Activated B cell treated with CpG ODN at 0.5 μM for 24 hours (primary cell): ENCODE results near the gene PARVB. TPM values are rescaled to one million over a fixed set of nuclear protein-coding genes. Genes with fewer than 3 reads are reported as not detected.

Experiments
- ATAC-seq: fragments of 200-7000 bp; cut with Tn5 transposase; one replicate; pipeline ENCODE4 v1.10.0; 2021; ENCODE audit warnings: low read depth, mild to moderate bottlenecking, moderate library complexity
- CTCF ChIA-PET: fragments of 350-600 bp; sonication (Branson Sonifier 250); formaldehyde crosslinking; loops from one replicate; lab custom pipeline; 2021; ENCODE audit warnings: antibody characterized with exemption; lab: Charles Lee
- POLR2A ChIA-PET: fragments of 350-600 bp; sonication (Branson Sonifier 250); formaldehyde crosslinking; loops from one replicate; lab custom pipeline; 2021; ENCODE audit warnings: antibody characterized with exemption; lab: Charles Lee
- DNase-seq: peaks from one replicate; pipeline ENCODE4 v3.0.0; 2022
- H3K27ac Mint-ChIP-seq: one replicate; pipeline ENCODE4 v1.8.0; 2020; ENCODE audit warnings: mixed read lengths
- H3K27me3 Mint-ChIP-seq: one replicate; pipeline ENCODE4 v1.8.0; 2021; ENCODE audit warnings: mixed read lengths
- H3K36me3 Mint-ChIP-seq: one replicate; pipeline ENCODE4 v1.8.0; 2021; ENCODE audit warnings: low read depth, mixed read lengths
- H3K4me1 Mint-ChIP-seq: one replicate; pipeline ENCODE4 v1.8.0; 2021; ENCODE audit warnings: mixed read lengths
- H3K4me3 Mint-ChIP-seq: one replicate; pipeline ENCODE4 v1.8.0; 2020; ENCODE audit warnings: mild to moderate bottlenecking, mixed read lengths
- H3K9me3 Mint-ChIP-seq: one replicate; pipeline ENCODE4 v1.8.0; 2020; ENCODE audit warnings: mixed read lengths
- intact Hi-C: fragments of 100-400 bp; cut with micrococcal nuclease; formaldehyde crosslinking; loops from one replicate; pipeline ENCODE4 v1.15.1; 2024
- total RNA-seq: library from RNA; stranded (reverse); gene quantifications from 2 replicates; pipeline ENCODE4 v1.2.3, GENCODE V29; 2022
- TF ChIP-seq, protein P1 (sequence below): fragments of 200-600 bp; IDR thresholded peaks from one replicate; pipeline ENCODE4 v1.8.0; 2022; ENCODE audit warnings: antibody characterized with exemption, mild to moderate bottlenecking

The PARVB gene
- total RNA-seq, 1 donor from 2014 or later: 53.5 TPM

DNA sequence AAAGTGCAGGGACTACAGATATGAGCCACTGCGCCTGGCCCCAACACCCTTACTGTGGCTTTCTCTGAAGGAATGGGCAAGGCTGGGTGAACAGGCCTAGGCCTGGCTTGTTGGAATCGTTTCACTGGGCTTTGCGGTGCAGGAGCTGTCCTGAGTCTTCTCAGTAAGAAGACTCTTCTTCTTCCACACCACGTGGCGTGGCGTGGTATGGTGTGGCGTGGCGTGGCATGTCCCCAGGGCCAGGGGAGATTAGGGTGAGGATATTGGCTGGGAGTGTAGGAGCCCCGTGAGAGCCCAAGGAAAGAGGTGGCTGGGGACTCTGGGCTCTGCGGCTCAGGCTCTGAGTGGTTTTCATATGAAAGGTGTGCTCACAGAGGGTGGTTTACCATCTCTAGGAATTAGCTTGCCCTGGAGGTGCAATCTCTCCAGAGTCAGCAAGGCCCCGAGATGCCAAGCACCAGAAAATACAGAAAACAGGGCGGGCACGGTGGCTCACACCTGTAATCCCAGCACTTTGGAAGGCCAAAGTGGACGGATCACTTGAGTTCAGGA is 70.7 kb downstream of the PARVB start:
- CTCF ChIA-PET: interaction anchor here (0.5 kb wide), 1 partner anchor 80 kb away, joined by 3 read pairs; no protein-coding TSS in a partner anchor
- no peak overlapping the region for H3K27ac Mint-ChIP-seq
- no peak overlapping the region for H3K4me3 Mint-ChIP-seq

DNA sequence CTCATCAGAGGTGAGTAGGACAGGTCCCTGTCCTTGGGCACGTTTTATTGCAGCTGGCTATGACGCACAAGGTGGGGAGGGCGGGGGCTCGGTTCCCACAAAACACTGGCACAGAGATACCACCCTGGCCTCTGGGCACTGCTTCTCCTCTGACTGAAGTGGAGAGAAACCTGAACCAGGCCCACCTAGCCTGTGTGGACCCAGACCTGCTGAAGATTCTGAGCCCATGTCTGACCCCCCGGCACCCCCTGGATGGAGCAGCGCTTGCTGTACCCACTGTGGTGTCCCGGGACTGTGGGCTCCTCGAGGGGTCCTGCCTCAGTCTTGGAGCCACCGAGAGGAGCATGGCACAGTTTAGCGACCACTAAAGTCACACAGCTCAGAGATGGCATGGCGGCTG is 72.6 kb downstream of the PARVB start:
- ATAC-seq (no peak), DNase-seq (no peak)
- H3K36me3 Mint-ChIP-seq: peaks cover 55% of the 10 kb centered on the region
- H3K27me3 Mint-ChIP-seq: no peaks in the 10 kb centered on the region
- TF ChIP-seq, protein P1, sequence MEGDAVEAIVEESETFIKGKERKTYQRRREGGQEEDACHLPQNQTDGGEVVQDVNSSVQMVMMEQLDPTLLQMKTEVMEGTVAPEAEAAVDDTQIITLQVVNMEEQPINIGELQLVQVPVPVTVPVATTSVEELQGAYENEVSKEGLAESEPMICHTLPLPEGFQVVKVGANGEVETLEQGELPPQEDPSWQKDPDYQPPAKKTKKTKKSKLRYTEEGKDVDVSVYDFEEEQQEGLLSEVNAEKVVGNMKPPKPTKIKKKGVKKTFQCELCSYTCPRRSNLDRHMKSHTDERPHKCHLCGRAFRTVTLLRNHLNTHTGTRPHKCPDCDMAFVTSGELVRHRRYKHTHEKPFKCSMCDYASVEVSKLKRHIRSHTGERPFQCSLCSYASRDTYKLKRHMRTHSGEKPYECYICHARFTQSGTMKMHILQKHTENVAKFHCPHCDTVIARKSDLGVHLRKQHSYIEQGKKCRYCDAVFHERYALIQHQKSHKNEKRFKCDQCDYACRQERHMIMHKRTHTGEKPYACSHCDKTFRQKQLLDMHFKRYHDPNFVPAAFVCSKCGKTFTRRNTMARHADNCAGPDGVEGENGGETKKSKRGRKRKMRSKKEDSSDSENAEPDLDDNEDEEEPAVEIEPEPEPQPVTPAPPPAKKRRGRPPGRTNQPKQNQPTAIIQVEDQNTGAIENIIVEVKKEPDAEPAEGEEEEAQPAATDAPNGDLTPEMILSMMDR: no peak
- no peak overlapping the region for H3K4me3 Mint-ChIP-seq
- intact Hi-C loops: no loop called here
- no peaks in the 10 kb centered on the region for H3K4me1 Mint-ChIP-seq
- CTCF ChIA-PET: no interaction called here
- POLR2A ChIA-PET: no interaction called here
- H3K9me3 Mint-ChIP-seq: no peaks in the 10 kb centered on the region
- H3K27ac Mint-ChIP-seq: no peak overlapping the region

More for the DNA sequence above, 70.7 kb downstream of the PARVB start:
- DNase-seq (no peak), ATAC-seq (no peak)
- TF ChIP-seq, protein P1: no peak
- Mint-ChIP-seq H3K4me1 (no peaks in the 10 kb centered on the region), H3K27me3 (no peaks in the 10 kb centered on the region), H3K9me3 (no peaks in the 10 kb centered on the region), H3K36me3 (peaks cover 43% of the 10 kb centered on the region)
- POLR2A ChIA-PET: no interaction called here
- intact Hi-C loops: no loop called here

DNA sequence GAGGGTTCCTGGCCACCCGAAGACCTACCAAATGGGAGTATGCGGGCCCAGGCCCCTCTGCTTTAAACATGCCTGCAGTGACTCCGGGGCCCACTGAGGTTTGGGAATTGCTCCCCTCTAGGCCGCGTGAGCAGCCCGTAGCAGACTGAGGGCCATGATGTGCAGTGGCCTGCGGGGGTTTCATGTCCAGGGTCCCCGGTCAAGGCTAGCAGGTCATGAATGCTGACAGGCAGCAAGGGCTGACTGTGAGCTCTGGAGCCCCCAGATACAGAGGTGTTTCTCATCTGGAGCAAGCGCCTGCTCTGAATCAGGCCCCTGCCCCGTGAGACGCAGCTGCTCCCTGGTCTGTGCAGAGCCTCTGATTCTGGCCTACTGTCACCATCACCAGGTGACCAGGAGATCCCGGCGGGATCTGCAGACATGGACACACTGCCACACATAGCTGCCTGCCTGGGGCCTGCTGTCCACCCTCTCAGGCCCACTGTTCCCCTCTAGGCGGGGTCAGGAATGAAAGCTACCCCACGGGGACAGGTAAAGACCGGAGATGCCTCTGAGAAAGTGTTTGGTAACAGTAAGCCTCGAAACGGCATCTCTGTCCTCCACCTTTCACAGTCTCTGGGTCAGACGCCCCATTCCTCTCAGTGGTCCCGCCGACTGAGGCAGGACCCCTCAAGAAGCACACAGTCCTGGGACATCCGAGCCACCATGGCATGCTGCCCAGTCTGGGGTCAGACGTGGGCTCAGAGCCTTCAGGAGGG is 73.3 kb downstream of the PARVB start:
- intact Hi-C loops: no loop called here
- no peak overlapping the region for H3K27ac Mint-ChIP-seq
- no peak for ATAC-seq
- POLR2A ChIA-PET: no interaction called here
- no peak for DNase-seq
- peaks cover 62% of the 10 kb centered on the region for H3K36me3 Mint-ChIP-seq
- no peaks in the 10 kb centered on the region for H3K9me3 Mint-ChIP-seq
- H3K4me3 Mint-ChIP-seq: no peak overlapping the region
- TF ChIP-seq, protein P1: no peak
- no peaks in the 10 kb centered on the region for H3K27me3 Mint-ChIP-seq
- CTCF ChIA-PET: no interaction called here
- H3K4me1 Mint-ChIP-seq: no peaks in the 10 kb centered on the region

DNA sequence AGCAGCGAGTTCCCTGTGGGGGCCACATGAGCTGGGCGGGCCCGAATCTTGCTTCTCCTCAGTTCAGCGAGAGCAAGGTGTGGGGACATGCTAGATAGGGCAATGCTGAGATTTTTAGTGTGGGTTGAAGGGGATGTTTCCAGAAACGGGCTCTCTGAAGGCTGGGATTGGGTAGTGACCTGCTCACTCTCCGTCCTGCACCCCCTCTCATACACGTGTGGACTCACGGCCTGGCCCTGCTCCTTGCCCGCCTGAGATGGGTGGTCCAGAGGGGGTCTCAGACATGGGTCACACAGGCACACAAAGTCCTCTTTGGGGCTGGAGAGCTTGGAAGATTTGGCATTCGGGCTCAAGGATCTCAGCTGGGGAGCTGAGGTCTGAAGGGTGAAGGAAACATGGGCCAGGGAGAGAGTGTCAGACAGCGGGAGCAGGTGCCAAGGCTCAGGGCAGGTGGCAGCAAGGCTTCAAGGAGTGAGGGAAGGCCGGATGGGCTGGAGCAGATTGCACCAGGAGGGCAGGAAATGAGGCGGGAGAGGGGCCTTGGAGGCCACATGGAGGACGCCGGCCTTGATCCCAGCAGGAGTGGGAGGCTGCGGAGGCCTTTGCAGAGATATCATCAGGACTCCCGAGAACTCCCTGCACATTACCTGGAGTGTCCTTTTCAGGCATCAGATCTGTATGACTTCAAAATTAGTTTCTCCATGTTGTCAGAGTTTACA is 74.1 kb downstream of the PARVB start:
- Mint-ChIP-seq H3K27ac (no peak overlapping the region), H3K4me1 (no peaks in the 10 kb centered on the region), H3K9me3 (no peaks in the 10 kb centered on the region), H3K4me3 (no peak overlapping the region), H3K27me3 (no peaks in the 10 kb centered on the region), H3K36me3 (peaks cover 62% of the 10 kb centered on the region)
- intact Hi-C loops: no loop called here
- ChIA-PET POLR2A (no interaction called here), CTCF (no interaction called here)
- DNase-seq (no peak), ATAC-seq (no peak)
- TF ChIP-seq, protein P1: no peak

DNA sequence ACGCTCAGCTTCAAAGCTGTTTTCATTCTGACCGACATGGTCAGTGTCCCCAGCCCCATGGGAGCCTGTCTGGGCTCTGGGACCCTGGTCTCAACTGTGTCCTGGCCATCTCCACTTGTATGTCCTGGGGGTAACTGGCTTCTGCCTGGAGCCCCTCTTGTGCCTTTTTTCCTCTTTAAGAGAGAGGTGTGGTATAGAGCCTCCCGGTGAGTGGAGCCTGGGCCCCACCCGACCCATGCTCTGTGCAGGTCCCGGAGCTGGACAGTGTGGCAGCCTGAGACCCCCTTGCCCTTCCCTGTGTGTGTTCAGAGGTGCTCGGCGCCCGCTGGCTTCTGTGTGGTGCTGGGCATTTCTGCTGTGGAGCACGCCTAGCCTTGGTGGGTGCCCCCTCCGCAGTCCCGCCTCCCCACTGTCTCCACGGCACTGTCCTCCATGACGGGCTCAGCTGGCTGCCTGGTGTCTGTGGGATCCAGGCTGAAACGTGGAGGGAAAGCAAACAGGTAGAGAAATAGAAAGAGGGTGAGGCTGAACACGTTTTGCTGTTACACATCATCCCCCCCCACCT is 74.9 kb downstream of the PARVB start:
- intact Hi-C loops: no loop called here
- DNase-seq (no peak), ATAC-seq (no peak)
- Mint-ChIP-seq H3K4me1 (no peaks in the 10 kb centered on the region), H3K9me3 (no peaks in the 10 kb centered on the region), H3K27me3 (no peaks in the 10 kb centered on the region), H3K27ac (no peak overlapping the region), H3K4me3 (no peak overlapping the region), H3K36me3 (peaks cover 64% of the 10 kb centered on the region)
- CTCF ChIA-PET: no interaction called here
- TF ChIP-seq, protein P1: no peak
- POLR2A ChIA-PET: no interaction called here
